Ishikawa (cell line): ENCODE measurements around the gene DCANP1.
A peak's percentile ranks its signal among the peaks of the same experiment; 100 is the strongest.

Source experiments
- CEBPB ChIP-seq: IDR thresholded peaks from 2 replicates; pipeline ENCODE4 v1.6.1; 2012
- CREB1 ChIP-seq: IDR thresholded peaks from 2 replicates; pipeline ENCODE4 v1.6.1; 2012; ENCODE audit warnings: low read depth
- EGR1 ChIP-seq: IDR thresholded peaks from 2 replicates; pipeline ENCODE4 v1.6.1; 2012
- EP300 ChIP-seq: IDR thresholded peaks from 2 replicates; pipeline ENCODE4 v1.6.1; 2012; ENCODE audit warnings: borderline replicate concordance
- FOXM1 ChIP-seq: IDR thresholded peaks from 2 replicates; pipeline ENCODE4 v1.6.1; 2012; ENCODE audit warnings: low read depth, borderline replicate concordance
- MAX ChIP-seq: IDR thresholded peaks from 2 replicates; pipeline ENCODE4 v1.6.1; 2012
- NFIC ChIP-seq: IDR thresholded peaks from 2 replicates; pipeline ENCODE4 v1.6.1; 2012
- RAD21 ChIP-seq: IDR thresholded peaks from 2 replicates; pipeline ENCODE4 v1.6.1; 2012; ENCODE audit warnings: low read depth
- REST ChIP-seq: IDR thresholded peaks from 2 replicates; pipeline ENCODE4 v1.6.1; 2012; ENCODE audit warnings: low read depth, mild to moderate bottlenecking
- TAF1 ChIP-seq: IDR thresholded peaks from 2 replicates; pipeline ENCODE4 v1.6.1; 2012; ENCODE audit warnings: low read depth, mild to moderate bottlenecking
- TCF12 ChIP-seq: IDR thresholded peaks from 2 replicates; pipeline ENCODE4 v1.6.1; 2012; ENCODE audit warnings: low read depth
- TEAD4 ChIP-seq: IDR thresholded peaks from 2 replicates; pipeline ENCODE4 v1.6.1; 2012
- USF1 ChIP-seq: IDR thresholded peaks from 2 replicates; pipeline ENCODE4 v1.6.1; 2012
- YY1 ChIP-seq: IDR thresholded peaks from 2 replicates; pipeline ENCODE4 v1.6.1; 2012; ENCODE audit warnings: low read depth
- ZBTB7A ChIP-seq: IDR thresholded peaks from 2 replicates; pipeline ENCODE4 v1.6.1; 2012; ENCODE audit warnings: low read depth

DCANP1 gene

GRCh38 chr5:135400866-135401265 is 46.3 kb downstream of the DCANP1 start:
- no peak for TF ChIP-seq MAX
- no peak for TF ChIP-seq EP300
- TF ChIP-seq TEAD4: no peak
- TF ChIP-seq USF1: no peak
- TF ChIP-seq EGR1: no peak
- TF ChIP-seq TCF12: no peak
- TF ChIP-seq CREB1: no peak
- no peak for TF ChIP-seq CEBPB
- TF ChIP-seq YY1: no peak

- TF ChIP-seq USF1 (no peak), MAX (no peak), EGR1 (no peak), NFIC (no peak), TEAD4 (no peak), CEBPB (no peak), REST (no peak), YY1 (no peak), CREB1 (no peak), TAF1 (no peak), EP300 (no peak), TCF12 (no peak), ZBTB7A (no peak), FOXM1 (no peak), RAD21 (no peak)
Measured at GRCh38 chr5:135399794-135400542, 47.2 kb downstream of the DCANP1 start.

- TF ChIP-seq CREB1 (peak; percentile 56; the same call in 1 of the 2 replicates), EP300 (0 out of 2 replicates have a peak, but pooled peaks have one; percentile 35), TAF1 (peak; percentile 82; the same call in 1 of the 2 replicates), USF1 (no peak), ZBTB7A (0 out of 2 replicates have a peak, but pooled peaks have one; percentile 16), YY1 (peak; percentile 63; the same call in 1 of the 2 replicates), MAX (peak; percentile 83), RAD21 (no peak)
Measured at GRCh38 chr5:135398855-135399793, 48.0 kb downstream of the DCANP1 start, which contains the start of gene MACROH2A1. Gene MACROH2A1 (minus strand): TSS chr5:135399231. CDS start chr5:135389093, 10,138 bp downstream.

GRCh38 chr5:135398160-135398854 is 48.8 kb downstream of the DCANP1 start:
- no peak for TF ChIP-seq RAD21
- TF ChIP-seq YY1: no peak
- TF ChIP-seq CREB1: no peak
- 0 out of 2 replicates have a peak, but pooled peaks have one; percentile 37 for TF ChIP-seq ZBTB7A
- peak; percentile 59 for TF ChIP-seq USF1
- peak; percentile 49 for TF ChIP-seq EGR1
- no peak for TF ChIP-seq TCF12
- no peak for TF ChIP-seq MAX
- TF ChIP-seq CEBPB: no peak
- no peak for TF ChIP-seq NFIC
- TF ChIP-seq TAF1: peak; percentile 37; the same call in 1 of the 2 replicates

- TF ChIP-seq CEBPB (no peak), MAX (no peak), EP300 (no peak), CREB1 (no peak), YY1 (no peak)
Measured at GRCh38 chr5:135397084-135397483, 50.1 kb downstream of the DCANP1 start.
